GM19372 (cell line): Measurements from ENCODE around the gene STX19.
"Not testable (repeated sequence)": the region's sequence is repeated elsewhere in the genome, so short reads cannot be mapped to it uniquely, and the experiment has no call there.

Experiments
- ATAC-seq: cut with Tn5 transposase; IDR thresholded peaks from one replicate; pipeline ENCODE4 v1.9.1; 2021; ENCODE audit warnings: mild to moderate bottlenecking, low read depth, moderate library complexity; ENCODE audit not compliant: unreplicated experiment

Gene STX19, protein sequence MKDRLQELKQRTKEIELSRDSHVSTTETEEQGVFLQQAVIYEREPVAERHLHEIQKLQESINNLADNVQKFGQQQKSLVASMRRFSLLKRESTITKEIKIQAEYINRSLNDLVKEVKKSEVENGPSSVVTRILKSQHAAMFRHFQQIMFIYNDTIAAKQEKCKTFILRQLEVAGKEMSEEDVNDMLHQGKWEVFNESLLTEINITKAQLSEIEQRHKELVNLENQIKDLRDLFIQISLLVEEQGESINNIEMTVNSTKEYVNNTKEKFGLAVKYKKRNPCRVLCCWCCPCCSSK

GRCh38 chr3:94028093-94028837, at the start of gene STX19:
Gene STX19, minus strand, starts transcription at chr3:94028597. Its CDS starts 13,328 bp downstream, at chr3:94015269.
- ATAC-seq, result no peak

DNA sequence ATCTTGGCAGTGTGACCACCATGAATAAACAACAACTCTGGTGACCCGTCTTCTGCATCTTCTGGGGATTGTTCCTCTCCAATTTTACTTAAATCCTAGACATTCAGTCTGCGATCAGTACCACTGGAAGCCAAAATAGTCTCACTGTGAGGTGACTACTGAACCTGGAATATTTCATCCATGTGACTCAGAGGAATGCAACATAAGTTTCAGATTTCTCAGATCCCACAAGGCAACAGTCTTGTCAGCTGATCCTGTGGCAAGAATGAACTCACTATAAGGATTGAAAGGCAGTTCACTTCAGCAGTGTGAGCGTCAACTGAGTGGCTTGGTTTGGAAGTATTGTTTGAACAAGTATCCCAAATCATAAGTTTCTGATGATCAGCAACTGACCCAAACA, 47.7 kb upstream of the STX19 start:
- ATAC-seq, result no peak

DNA sequence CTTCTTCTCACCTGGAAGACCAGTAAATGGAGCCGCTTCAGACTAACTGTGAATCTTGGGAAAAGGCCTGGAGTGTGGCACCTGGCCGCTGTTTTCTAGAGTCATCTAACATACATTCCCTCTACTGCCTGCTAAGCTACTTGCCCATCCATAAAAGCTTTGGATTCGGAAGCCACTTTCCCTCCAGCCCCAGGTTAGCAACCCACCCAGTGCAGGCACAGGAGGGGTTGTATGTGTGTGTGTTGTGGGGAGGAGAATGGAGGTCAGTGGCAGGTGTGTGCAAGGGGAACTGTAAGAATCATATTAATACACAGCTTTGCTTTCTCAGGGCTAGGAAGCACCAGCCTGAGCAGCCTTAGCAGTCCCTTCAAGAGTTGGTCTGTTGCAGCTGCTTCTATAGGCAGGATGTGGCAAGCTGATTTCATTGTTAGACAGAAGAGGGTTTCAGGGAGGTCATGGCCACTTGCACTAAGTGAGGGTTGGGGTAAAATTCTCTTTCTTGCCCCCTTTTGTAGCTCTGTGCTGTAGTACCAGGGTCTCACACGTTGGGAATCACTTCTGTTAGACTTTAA, 43.4 kb upstream of the STX19 start:
- peak; percentile 63 for ATAC-seq

GRCh38 chr3:94070341-94070911, 42.0 kb upstream of the STX19 start:
- peak; percentile 83 for ATAC-seq

- ATAC-seq, result no peak
These were observed 40.9 kb upstream of the STX19 start for GRCh38 chr3:94069194-94069813.

GRCh38 chr3:94066506-94067500, 38.4 kb upstream of the STX19 start:
- no peak for ATAC-seq

GRCh38 chr3:94065819-94066480, 37.6 kb upstream of the STX19 start:
- ATAC-seq, result no peak

GRCh38 chr3:94065122-94065521, 36.7 kb upstream of the STX19 start:
- no peak for ATAC-seq

DNA sequence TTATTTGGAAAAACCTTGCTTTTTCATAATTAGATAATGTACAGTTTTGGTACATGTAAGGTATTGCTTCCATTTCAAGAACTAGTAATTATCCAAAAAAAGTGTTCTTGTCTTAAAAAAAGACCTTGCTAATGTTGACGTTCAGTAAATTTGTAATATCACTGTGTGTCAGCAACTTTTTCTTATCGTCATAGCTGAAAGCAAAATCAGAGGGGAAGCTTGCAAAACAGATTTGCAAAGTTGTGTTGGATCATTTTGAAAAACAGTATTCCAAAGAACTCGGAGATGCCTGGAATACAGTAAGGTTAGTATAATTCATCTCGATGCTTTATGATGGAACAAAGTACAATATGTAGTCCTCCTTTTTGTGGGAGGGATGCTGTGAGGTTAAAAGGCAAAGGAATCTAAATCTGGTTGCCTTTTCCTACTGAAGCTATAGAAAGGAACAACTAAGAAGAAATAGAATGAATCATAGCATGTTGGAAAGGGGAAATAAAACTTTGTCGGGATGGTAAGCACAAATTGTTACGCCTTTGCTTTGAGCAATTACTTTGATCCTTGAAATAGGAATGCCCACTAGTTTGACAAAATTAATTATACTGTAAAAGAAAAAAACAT, 36.0 kb upstream of the STX19 start:
- no peak for ATAC-seq

DNA sequence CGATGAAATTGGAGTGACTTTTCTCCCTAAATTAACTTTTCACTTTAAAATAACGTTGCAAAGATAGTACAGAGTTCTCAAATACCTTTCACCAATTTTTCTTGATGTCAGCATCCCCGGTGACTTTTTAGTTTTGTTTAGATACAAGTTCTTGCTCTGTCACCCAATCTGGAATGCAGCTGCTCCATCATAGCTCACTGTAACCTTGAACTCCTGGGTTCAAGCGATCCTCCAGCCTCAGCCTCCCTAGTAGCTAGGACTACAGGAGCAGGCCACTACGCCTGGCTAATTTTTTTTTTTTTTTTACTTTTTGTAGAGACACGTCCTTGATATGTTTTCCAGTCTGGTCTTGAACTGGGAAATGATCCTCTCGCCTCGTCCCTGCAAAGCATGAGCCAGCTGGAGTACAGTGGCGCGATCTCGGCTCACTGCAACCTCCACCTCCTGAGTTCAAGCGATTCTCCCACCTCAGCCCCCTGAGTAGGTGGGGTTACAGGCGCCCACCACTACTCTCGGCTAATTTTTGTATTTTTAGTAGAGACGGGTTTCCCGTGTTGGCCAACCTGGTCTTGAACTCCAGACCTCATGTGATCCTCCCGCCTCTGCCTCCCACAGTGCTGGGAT, 35.2 kb upstream of the STX19 start:
- ATAC-seq, result no peak

- peak; percentile 87 for ATAC-seq
These were observed 34.4 kb upstream of the STX19 start, which contains the start of the genes DHFR2 and NSUN3 for GRCh38 chr3:94062513-94063404. Gene DHFR2, minus strand, starts transcription at chr3:94062916. Its CDS starts 1,405 bp downstream, at chr3:94061511. Gene NSUN3, plus strand, starts transcription at chr3:94063061. Its CDS starts 66 bp downstream, at chr3:94063127.

DNA sequence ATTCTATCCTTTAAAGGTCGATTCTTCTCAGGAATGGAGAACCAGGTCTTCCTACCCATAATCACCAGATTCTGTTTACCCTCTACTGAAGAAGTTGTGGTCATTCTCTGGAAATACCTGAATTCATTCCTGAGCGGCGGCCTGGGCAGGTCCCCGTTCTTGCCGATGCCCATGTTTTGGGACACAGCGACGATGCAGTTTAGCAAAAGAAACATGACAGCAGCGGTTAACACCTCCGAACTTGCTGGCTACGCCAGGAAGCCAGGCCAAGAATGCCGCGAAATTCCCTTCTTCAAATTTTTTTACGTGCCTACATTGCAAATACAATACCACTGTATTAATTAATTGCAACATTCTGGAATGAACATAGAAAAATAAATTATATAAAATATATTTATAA, 32.9 kb upstream of the STX19 start:
- no peak for ATAC-seq

- no peak for ATAC-seq
These were observed 22.1 kb upstream of the STX19 start for GRCh38 chr3:94050546-94050945.

GRCh38 chr3:94049267-94049666, 20.9 kb upstream of the STX19 start:
- ATAC-seq, result no peak

GRCh38 chr3:94046533-94046932, 18.1 kb upstream of the STX19 start:
- ATAC-seq, result no peak

DNA sequence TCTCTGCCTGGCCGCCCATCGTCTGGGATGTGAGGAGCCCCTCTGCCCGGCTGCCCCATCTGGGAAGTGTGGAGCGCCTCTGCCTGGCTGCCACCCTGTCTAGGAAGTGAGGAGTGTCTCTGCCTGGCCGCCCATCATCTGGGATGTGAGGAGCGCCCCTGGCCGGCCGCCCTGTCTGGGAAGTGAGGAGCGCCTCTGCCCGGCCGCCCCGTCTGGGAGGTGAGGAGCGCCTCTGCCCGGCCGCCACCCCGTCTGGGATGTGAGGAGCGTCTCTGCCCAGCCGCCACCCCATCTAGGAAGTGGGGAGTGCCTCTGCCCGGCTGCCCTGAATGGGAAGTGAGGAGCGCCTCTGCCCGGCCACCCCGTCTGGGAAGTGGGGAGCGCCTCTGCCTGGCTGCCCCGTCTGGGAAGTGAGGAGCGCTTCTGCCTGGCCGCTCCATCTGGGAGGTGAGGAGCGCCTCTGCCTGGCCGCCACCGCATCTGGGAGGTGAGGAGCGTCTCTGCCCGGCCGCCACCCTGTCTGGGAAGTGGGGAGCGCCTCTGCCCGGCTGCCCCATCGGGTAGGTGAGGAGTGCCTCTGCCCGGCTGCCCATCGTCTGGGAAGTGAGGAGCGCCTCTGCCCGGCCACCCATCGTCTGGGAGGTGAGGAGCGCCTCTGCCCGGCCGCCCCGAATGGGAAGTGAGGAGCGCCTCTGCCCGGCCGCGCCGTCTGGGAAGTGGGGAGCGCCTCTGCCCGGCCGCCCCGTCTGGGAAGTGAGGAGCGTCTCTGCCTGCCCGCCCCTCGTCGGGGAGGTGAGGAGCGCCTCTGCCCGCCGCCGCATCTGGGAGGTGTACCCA, 15.9 kb upstream of the STX19 start:
- not testable (repeated sequence) for ATAC-seq
